HepG2 (cell line): ENCODE measurements around the gene CNOT1.

ENCODE experiments used
- EZH2 ChIP-seq: conservative IDR thresholded peaks from 2 replicates; pipeline ENCODE4 v1.6.1; 2012; ENCODE audit warnings: mild to moderate bottlenecking, low read depth, low read length, moderate library complexity
- HCFC1 ChIP-seq: fragments of 150-350 bp; IDR thresholded peaks from 2 replicates; pipeline ENCODE4 v1.6.1; 2014; ENCODE audit warnings: low read depth, low read length
- MTA3 ChIP-seq: sonication (generic); formaldehyde crosslinking; IDR thresholded peaks from 2 replicates; pipeline ENCODE4 v1.4.0; 2020; ENCODE audit warnings: missing genetic modification reagents
- XRCC5 ChIP-seq: fragments of 200-400 bp; formaldehyde crosslinking; optimal IDR thresholded peaks from 2 replicates; pipeline ENCODE3; 2017; ENCODE audit warnings: mild to moderate bottlenecking, low read length
- ZNF274 ChIP-seq: sonication (generic); formaldehyde crosslinking; IDR thresholded peaks from 2 replicates; pipeline ENCODE4 v1.5.1; 2020; ENCODE audit warnings: mild to moderate bottlenecking, missing genetic modification reagents
- TF ChIP-seq, protein P1 (sequence below): sonication (generic); formaldehyde crosslinking; IDR thresholded peaks from 2 replicates; pipeline ENCODE4 v1.5.0; 2020; ENCODE audit warnings: mild to moderate bottlenecking, missing genetic modification reagents, moderate library complexity
- TF ChIP-seq, protein P2 (sequence below): IDR thresholded peaks from 2 replicates; pipeline ENCODE4 v1.6.1; 2012; ENCODE audit warnings: low read length, improper control_type of control experiment
- TF ChIP-seq, protein P3 (sequence below): sonication (generic); formaldehyde crosslinking; IDR thresholded peaks from 2 replicates; pipeline ENCODE4 v1.5.0; 2020; ENCODE audit warnings: mild to moderate bottlenecking, missing genetic modification reagents

DNA sequence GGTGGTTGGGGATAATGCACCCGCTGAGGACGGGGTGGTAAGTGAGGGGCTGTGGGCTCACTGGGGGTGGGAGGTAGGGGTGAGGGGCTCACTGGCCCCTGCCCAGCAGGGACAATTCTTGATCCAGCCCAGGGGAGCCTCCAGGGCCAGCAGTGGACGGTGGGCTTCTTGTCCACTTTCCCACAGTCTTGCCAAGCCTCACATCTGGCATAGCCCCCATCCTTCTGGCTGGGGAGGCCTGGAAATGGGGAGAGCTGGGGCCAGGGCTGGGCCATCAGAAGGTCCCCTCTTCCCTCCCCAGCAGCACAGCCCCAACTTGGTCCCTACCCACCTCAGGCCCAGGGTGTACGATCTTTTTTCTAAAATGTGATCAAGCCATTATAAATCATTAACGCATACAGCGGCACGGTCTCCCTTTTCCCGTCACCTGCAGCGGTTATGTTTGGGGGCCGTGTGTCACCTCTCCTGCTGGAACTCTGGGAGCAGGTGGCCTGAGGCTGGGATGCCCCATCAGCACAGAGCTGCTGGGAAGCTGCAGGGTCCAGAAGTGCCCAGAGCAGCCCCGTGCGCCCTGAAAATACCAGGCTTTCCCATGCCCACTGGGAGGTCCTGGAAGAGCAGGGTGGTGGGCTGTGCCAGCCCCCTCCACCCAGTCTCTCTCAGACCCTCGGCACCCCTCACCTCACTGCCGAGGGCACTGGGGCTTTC is 121.5 kb downstream of the CNOT1 start:
- TF ChIP-seq MTA3 (CRISPR knock-in tag) (no peak), ZNF274 (CRISPR knock-in tag) (no peak), HCFC1 (no peak), XRCC5 (no peak), EZH2 (no peak)
- TF ChIP-seq, protein P1, sequence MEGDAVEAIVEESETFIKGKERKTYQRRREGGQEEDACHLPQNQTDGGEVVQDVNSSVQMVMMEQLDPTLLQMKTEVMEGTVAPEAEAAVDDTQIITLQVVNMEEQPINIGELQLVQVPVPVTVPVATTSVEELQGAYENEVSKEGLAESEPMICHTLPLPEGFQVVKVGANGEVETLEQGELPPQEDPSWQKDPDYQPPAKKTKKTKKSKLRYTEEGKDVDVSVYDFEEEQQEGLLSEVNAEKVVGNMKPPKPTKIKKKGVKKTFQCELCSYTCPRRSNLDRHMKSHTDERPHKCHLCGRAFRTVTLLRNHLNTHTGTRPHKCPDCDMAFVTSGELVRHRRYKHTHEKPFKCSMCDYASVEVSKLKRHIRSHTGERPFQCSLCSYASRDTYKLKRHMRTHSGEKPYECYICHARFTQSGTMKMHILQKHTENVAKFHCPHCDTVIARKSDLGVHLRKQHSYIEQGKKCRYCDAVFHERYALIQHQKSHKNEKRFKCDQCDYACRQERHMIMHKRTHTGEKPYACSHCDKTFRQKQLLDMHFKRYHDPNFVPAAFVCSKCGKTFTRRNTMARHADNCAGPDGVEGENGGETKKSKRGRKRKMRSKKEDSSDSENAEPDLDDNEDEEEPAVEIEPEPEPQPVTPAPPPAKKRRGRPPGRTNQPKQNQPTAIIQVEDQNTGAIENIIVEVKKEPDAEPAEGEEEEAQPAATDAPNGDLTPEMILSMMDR (CRISPR knock-in tag): no peak
- TF ChIP-seq, protein P2, sequence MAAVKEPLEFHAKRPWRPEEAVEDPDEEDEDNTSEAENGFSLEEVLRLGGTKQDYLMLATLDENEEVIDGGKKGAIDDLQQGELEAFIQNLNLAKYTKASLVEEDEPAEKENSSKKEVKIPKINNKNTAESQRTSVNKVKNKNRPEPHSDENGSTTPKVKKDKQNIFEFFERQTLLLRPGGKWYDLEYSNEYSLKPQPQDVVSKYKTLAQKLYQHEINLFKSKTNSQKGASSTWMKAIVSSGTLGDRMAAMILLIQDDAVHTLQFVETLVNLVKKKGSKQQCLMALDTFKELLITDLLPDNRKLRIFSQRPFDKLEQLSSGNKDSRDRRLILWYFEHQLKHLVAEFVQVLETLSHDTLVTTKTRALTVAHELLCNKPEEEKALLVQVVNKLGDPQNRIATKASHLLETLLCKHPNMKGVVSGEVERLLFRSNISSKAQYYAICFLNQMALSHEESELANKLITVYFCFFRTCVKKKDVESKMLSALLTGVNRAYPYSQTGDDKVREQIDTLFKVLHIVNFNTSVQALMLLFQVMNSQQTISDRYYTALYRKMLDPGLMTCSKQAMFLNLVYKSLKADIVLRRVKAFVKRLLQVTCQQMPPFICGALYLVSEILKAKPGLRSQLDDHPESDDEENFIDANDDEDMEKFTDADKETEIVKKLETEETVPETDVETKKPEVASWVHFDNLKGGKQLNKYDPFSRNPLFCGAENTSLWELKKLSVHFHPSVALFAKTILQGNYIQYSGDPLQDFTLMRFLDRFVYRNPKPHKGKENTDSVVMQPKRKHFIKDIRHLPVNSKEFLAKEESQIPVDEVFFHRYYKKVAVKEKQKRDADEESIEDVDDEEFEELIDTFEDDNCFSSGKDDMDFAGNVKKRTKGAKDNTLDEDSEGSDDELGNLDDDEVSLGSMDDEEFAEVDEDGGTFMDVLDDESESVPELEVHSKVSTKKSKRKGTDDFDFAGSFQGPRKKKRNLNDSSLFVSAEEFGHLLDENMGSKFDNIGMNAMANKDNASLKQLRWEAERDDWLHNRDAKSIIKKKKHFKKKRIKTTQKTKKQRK: no peak
- TF ChIP-seq, protein P3, sequence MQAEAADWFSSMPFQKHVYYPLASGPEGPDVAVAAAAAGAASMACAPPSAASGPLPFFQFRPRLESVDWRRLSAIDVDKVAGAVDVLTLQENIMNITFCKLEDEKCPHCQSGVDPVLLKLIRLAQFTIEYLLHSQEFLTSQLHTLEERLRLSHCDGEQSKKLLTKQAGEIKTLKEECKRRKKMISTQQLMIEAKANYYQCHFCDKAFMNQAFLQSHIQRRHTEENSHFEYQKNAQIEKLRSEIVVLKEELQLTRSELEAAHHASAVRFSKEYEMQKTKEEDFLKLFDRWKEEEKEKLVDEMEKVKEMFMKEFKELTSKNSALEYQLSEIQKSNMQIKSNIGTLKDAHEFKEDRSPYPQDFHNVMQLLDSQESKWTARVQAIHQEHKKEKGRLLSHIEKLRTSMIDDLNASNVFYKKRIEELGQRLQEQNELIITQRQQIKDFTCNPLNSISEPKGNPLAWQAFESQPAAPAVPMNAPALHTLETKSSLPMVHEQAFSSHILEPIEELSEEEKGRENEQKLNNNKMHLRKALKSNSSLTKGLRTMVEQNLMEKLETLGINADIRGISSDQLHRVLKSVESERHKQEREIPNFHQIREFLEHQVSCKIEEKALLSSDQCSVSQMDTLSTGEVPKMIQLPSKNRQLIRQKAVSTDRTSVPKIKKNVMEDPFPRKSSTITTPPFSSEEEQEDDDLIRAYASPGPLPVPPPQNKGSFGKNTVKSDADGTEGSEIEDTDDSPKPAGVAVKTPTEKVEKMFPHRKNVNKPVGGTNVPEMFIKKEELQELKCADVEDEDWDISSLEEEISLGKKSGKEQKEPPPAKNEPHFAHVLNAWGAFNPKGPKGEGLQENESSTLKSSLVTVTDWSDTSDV (CRISPR knock-in tag): no peak
